H1 (cell line): ENCODE data around the gene MARVELD2.

Experiments
- CBX5 ChIP-seq: fragments of 300-800, 300-1000 bp; sonication (generic); IDR thresholded peaks from 2 replicates; pipeline ENCODE4 v1.7.1; 2016; ENCODE audit warnings: antibody characterized with exemption, low read length, low read depth
- CBX8 ChIP-seq: fragments of 300-800, 300-1000 bp; sonication (generic); IDR thresholded peaks from 2 replicates; pipeline ENCODE4 v1.7.1; 2016; ENCODE audit warnings: low read depth, low read length, borderline replicate concordance
- CREB1 ChIP-seq: IDR thresholded peaks from 2 replicates; pipeline ENCODE4 v1.6.1; 2012; ENCODE audit warnings: inconsistent platforms
- CTCF ChIP-seq, 3 experiments: IDR thresholded peaks; 1 replicate in 2 of 3; 2 replicates in 1 of 3; pipeline versions ENCODE4 v1.5.1 to v1.6.1; 2011; ENCODE audit warnings: low read length in 3 of 3, mild to moderate bottlenecking in 3 of 3, inconsistent platforms in 2 of 3, low read depth in 1 of 3, moderate library complexity in 1 of 3; ENCODE audit not compliant: insufficient read depth in 1 of 3; ENCODE audit errors: control extremely low read depth in 1 of 3
- E2F6 ChIP-seq: IDR thresholded peaks from 2 replicates; pipeline ENCODE4 v1.6.1; 2012; ENCODE audit warnings: inconsistent platforms
- EZH2 ChIP-seq: fragments of 200-600 bp; sonication (generic); IDR thresholded peaks from 2 replicates; pipeline ENCODE4 v1.7.1; 2012; ENCODE audit warnings: low read depth, mild to moderate bottlenecking, moderate library complexity, low read length, inconsistent platforms; ENCODE audit not compliant: severe bottlenecking
- GABPA ChIP-seq: IDR thresholded peaks from 2 replicates; pipeline ENCODE4 v1.6.1; 2011; ENCODE audit warnings: mild to moderate bottlenecking, low read length, moderate library complexity, borderline replicate concordance; ENCODE audit not compliant: insufficient read depth
- MAX ChIP-seq: IDR thresholded peaks from 2 replicates; pipeline ENCODE4 v1.6.1; 2012; ENCODE audit warnings: inconsistent platforms
- POLR2A ChIP-seq, 2 experiments: IDR thresholded peaks; 1 replicate in 1 of 2; 2 replicates in 1 of 2; pipeline ENCODE4 v1.6.1; 2011; ENCODE audit warnings: low read depth in 2 of 2, low read length in 2 of 2, mild to moderate bottlenecking in 2 of 2; ENCODE audit errors: control extremely low read depth in 1 of 2
- RAD21 ChIP-seq, 2 experiments: IDR thresholded peaks in 1 of 2; conservative IDR thresholded peaks in 1 of 2; 2 replicates each; pipeline ENCODE4 v1.6.1; 2011; ENCODE audit warnings: low read depth in 2 of 2, low read length in 2 of 2, improper control_type of control experiment in 1 of 2, inconsistent platforms in 1 of 2, mild to moderate bottlenecking in 1 of 2, moderate library complexity in 1 of 2
- TAF1 ChIP-seq: IDR thresholded peaks from 2 replicates; pipeline ENCODE4 v1.6.1; 2011; ENCODE audit warnings: mild to moderate bottlenecking, low read depth, low read length
- TAF7 ChIP-seq: optimal IDR thresholded peaks from 2 replicates; pipeline ENCODE3; 2011; ENCODE audit warnings: low read depth, mild to moderate bottlenecking, inconsistent platforms, low read length, moderate library complexity, borderline replicate concordance
- TCF12 ChIP-seq: IDR thresholded peaks from 2 replicates; pipeline ENCODE4 v1.6.1; 2011; ENCODE audit warnings: low read depth, mild to moderate bottlenecking, low read length

- TF ChIP-seq CBX8 (no peak), E2F6 (no peak), POLR2A (IDR thresholded peaks at IDR 0.05; ENCODE audit: control extremely low read depth in 1 of 2, low read depth in 2 of 2, low read length in 2 of 2) (no peak), CREB1 (no peak), TAF7 (no peak), MAX (no peak), TCF12 (no peak), TAF1 (no peak), RAD21 (IDR thresholded peaks at IDR 0.05 in 1 of 2, conservative IDR thresholded peaks at IDR 0.05 in 1 of 2; ENCODE audit: low read depth in 2 of 2, low read length in 2 of 2) (no peak), CTCF (IDR thresholded peaks at IDR 0.05; ENCODE audit: control extremely low read depth in 1 of 3, insufficient read depth in 1 of 3, low read depth in 1 of 3, low read length in 3 of 3) (no peak), EZH2 (no peak), GABPA (no peak), CBX5 (no peak)
These were observed 35.2 kb downstream of the MARVELD2 start for GRCh38 chr5:69450116-69450515.
